ENCODE measurements around the gene ZNF563.

DNA sequence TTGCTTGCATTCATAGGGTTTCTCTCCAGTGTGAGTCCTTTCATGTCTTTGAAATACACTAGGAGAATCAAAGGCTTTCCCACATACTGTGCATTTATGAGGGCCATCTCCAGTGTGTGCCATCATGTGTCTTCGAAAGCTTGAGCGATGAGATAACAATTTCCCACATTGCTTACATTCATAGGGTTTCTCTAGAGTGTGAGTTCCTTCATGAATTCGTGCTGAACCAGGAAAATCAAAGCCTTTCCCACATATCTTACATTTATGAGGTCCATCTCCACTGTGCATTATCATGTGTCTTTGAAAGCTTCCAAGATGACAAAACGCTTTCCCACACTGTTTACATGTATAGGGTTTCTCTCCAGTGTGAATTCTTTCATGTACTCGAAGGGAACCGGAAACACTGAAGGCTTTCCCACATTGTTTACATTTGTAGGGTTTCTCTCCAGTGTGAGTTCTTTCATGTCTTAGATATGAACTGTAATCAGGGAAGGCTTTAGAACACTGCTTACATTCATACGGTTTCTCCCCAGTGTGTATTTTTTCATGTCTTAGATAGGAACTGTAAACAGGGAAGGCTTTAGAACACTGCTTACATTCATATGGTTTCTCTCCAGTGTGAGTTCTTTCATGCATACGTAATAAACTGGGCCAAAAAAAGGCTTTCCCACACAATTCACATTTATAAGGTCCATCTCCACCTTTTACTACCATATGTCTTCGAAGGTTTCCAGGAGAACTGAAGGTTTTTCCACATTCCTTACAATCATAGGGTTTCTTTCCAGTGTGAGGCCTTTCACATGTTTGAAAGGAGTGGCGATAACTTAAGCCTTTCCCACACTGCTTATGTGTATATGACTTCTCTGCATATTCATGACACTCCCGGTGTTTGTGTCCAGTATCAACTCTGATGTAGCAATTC is 60.2 kb downstream of the ZNF563 start:
- TF ChIP-seq CTCF (conservative IDR thresholded peaks at IDR 0.05): no peak
- TF ChIP-seq ZFX (IDR thresholded peaks at IDR 0.05): no peak

Data from C4-2B (cell line).